ENCODE data around the gene REPIN1. TPM values are rescaled to one million over a fixed set of nuclear protein-coding genes. Genes with fewer than 3 reads are reported as not detected.

REPIN1 gene
- total RNA-seq, 2 donors from 2014 or later = 43.0 to 49.8 TPM

DNA sequence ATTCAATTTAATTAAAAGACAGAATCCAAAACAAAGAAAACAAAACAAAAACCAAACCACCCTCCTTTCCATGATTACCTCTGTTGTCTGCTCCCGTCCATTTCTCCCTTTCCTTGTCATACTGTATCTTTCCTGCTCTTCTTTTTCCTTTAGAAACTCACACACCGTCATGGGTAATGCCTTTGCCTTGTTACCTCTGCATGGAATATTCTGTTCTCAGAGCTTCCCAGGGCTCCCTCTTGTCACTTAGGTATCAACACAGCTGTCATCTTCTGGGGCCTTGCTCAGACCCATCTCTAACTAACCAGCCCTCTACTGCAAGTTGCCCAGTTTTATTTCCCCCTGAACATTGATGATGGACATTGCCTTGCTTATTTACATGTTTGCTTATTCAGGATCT is 51.6 kb downstream of the REPIN1 start:
- H3K4me3 Mint-ChIP-seq = no peak overlapping the region
- peaks cover 10% of the 10 kb centered on the region for H3K4me1 Mint-ChIP-seq
- DNase-seq (no peak), ATAC-seq (no peak)
- H3K9me3 ChIP-seq (ENCODE audit: control insufficient read depth, low read length, poor library complexity, severe bottlenecking) = no peaks in the 10 kb centered on the region
- H3K27me3 Mint-ChIP-seq = peaks cover 10% of the 10 kb centered on the region
- no peaks in the 10 kb centered on the region for H3K36me3 Mint-ChIP-seq (ENCODE audit: low read depth)
- H3K27ac Mint-ChIP-seq = peak overlapping the region; percentile 59

DNA sequence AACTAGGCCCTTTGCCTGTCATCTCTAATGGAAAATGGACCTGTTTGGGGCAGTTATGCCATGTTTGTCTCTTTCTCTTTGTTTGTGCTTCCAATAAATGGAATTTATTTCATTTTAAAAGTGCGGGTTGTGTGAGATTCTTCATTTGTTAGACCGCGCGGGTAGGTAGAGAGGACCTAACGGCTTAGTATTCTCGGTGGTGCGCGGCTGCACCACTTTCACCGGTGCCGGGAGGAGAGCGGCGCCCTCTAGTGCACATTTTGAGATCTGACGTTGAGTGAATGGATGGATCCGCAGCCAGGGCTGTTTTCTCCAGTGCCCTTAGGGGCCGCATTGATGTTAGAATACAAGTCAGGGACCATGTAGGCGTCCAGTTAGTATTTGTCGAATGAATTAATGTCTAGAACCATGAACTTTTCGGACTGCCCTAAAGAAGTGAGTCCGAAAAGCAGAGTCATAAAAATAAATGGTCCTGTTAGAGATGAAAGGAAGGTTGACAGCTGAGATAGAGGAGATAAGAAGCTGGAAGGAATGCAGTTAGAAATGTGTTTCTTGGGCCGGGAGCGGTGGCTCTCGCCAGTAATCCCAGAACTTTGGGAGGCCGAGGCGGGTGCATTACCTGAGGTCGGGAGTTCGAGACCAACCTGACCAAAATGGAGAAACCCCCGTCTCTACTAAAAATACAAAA is 52.5 kb downstream of the REPIN1 start:
- peaks cover 10% of the 10 kb centered on the region for H3K4me1 Mint-ChIP-seq
- peak overlapping the region; percentile 31 for H3K4me3 Mint-ChIP-seq
- H3K27ac Mint-ChIP-seq = peak overlapping the region; percentile 59

DNA sequence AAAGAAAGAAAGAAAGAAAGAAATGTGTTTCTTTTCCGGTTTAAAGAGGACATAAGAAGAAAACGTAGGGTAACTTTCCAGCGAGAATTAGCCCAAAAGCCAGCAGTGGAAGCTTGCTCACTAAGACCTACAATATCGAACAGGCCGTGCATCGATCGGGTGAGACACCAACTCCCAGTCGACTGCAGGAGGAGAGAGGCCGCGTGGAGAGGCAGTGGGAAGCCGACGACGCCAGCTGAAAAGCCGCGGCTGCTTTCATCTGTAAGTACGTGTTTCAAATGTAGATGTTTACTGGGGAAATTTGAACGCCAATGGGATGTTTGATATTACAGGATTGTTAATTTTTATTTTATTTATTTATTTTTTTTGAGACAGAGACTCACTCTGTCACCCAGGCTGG is 53.2 kb downstream of the REPIN1 start:
- no peaks in the 10 kb centered on the region for H3K36me3 Mint-ChIP-seq (ENCODE audit: low read depth)
- no peaks in the 10 kb centered on the region for H3K9me3 ChIP-seq (ENCODE audit: control insufficient read depth, low read length, poor library complexity, severe bottlenecking)
- H3K27me3 Mint-ChIP-seq = peaks cover 10% of the 10 kb centered on the region
- ATAC-seq (no peak), DNase-seq (no peak)
- peaks cover 10% of the 10 kb centered on the region for H3K4me1 Mint-ChIP-seq
- no peak overlapping the region for H3K27ac Mint-ChIP-seq
- H3K4me3 Mint-ChIP-seq = no peak overlapping the region

More for the DNA sequence above, 52.5 kb downstream of the REPIN1 start:
- DNase-seq (peak; percentile 68 to 83 (median 73)), ATAC-seq (peak; percentile 100)
- Mint-ChIP-seq H3K27me3 (peaks cover 10% of the 10 kb centered on the region), H3K36me3 (ENCODE audit: low read depth) (no peaks in the 10 kb centered on the region)
- H3K9me3 ChIP-seq (ENCODE audit: control insufficient read depth, low read length, poor library complexity, severe bottlenecking) = no peaks in the 10 kb centered on the region

Other genes with a start within 250 kb of the REPIN1 start
- 1 to 10 TPM; 6.4 to 6.9 TPM for gene LRRC61, start 45.5 kb upstream of the REPIN1 start, total RNA-seq
- gene ACTR3C, start 45.3 kb upstream of the REPIN1 start, total RNA-seq = 10 to 100 TPM in 1 of 2 donors, 1 to 10 TPM in 1; 6.0 to 10.2 TPM
- gene RARRES2, start 27.2 kb upstream of the REPIN1 start, total RNA-seq = not detected
- 1 to 10 TPM; 1.4 to 2.1 TPM for gene ZNF775, start 10.5 kb downstream of the REPIN1 start, total RNA-seq
- 10 to 100 TPM in 1 of 2 donors, 1 to 10 TPM in 1; 8.1 to 12.0 TPM for gene GIMAP8, start 81.8 kb downstream of the REPIN1 start, total RNA-seq
- gene GIMAP7, start 146.1 kb downstream of the REPIN1 start, total RNA-seq = 10 to 100 TPM; 62.7 to 68.3 TPM
- 100 to 1,000 TPM in 1 of 2 donors, 10 to 100 TPM in 1; 62.1 to 113 TPM for gene GIMAP4, start 198.6 kb downstream of the REPIN1 start, total RNA-seq